Adipocyte (in vitro differentiated cells): ENCODE data around the gene LGR4.

Experiments
- DNase-seq: peaks from one replicate; pipeline ENCODE4 v3.0.0-alpha.2; 2015; ENCODE audit warnings: low read depth
- H3K27me3 ChIP-seq: replicated peaks from 2 replicates; pipeline ENCODE4 v1.7.0; 2013; ENCODE audit warnings: mild to moderate bottlenecking, low read length, moderate library complexity; ENCODE audit not compliant: control insufficient read depth, insufficient read depth
- H3K36me3 ChIP-seq: 2 replicates; pipeline ENCODE4 v1.7.0; 2013; ENCODE audit warnings: low read length, mild to moderate bottlenecking, moderate library complexity; ENCODE audit not compliant: control insufficient read depth, insufficient read depth, severe bottlenecking
- H3K4me1 ChIP-seq: 2 replicates; pipeline ENCODE4 v1.7.0; 2013; ENCODE audit warnings: mild to moderate bottlenecking, low read length, moderate library complexity; ENCODE audit not compliant: control insufficient read depth, insufficient read depth
- H3K4me3 ChIP-seq: 2 replicates; pipeline ENCODE4 v1.7.0; 2013; ENCODE audit warnings: mild to moderate bottlenecking, low read length, moderate library complexity
- H3K9ac ChIP-seq: 2 replicates; pipeline ENCODE4 v1.7.0; 2013; ENCODE audit warnings: mild to moderate bottlenecking, low read length, moderate library complexity
- H3K9me3 ChIP-seq: 2 replicates; pipeline ENCODE4 v1.7.0; 2013; ENCODE audit warnings: mild to moderate bottlenecking, low read length, moderate library complexity; ENCODE audit not compliant: control insufficient read depth

The LGR4 gene

GRCh38 chr11:27481992-27482391 is 9.4 kb upstream of the LGR4 start:
- Histone ChIP-seq H3K4me1 (peaks cover 9% of the 10 kb centered on the region), H3K27me3 (no peaks in the 10 kb centered on the region), H3K9ac (no peak overlapping the region), H3K36me3 (no peaks in the 10 kb centered on the region), H3K4me3 (no peak overlapping the region), H3K9me3 (no peaks in the 10 kb centered on the region)
- DNase-seq = no peak

- Histone ChIP-seq H3K9ac (no peak overlapping the region), H3K4me1 (peaks cover 9% of the 10 kb centered on the region), H3K9me3 (no peaks in the 10 kb centered on the region), H3K27me3 (no peaks in the 10 kb centered on the region), H3K36me3 (no peaks in the 10 kb centered on the region), H3K4me3 (no peak overlapping the region)
- DNase-seq = no peak
Measured at GRCh38 chr11:27477831-27478230, 5.2 kb upstream of the LGR4 start.

GRCh38 chr11:27477243-27477642 is 4.7 kb upstream of the LGR4 start:
- no peaks in the 10 kb centered on the region for H3K27me3 ChIP-seq
- H3K9me3 ChIP-seq = no peaks in the 10 kb centered on the region
- H3K36me3 ChIP-seq = no peaks in the 10 kb centered on the region
- H3K9ac ChIP-seq = no peak overlapping the region
- peaks cover 9% of the 10 kb centered on the region for H3K4me1 ChIP-seq
- DNase-seq = no peak
- no peak overlapping the region for H3K4me3 ChIP-seq

GRCh38 chr11:27475622-27476021 is 3.0 kb upstream of the LGR4 start:
- Histone ChIP-seq H3K4me3 (no peak overlapping the region), H3K9me3 (no peaks in the 10 kb centered on the region), H3K9ac (no peak overlapping the region), H3K4me1 (peaks cover 10% of the 10 kb centered on the region), H3K36me3 (no peaks in the 10 kb centered on the region), H3K27me3 (no peaks in the 10 kb centered on the region)
- no peak for DNase-seq

- Histone ChIP-seq H3K4me1 (peaks cover 35% of the 10 kb centered on the region), H3K36me3 (no peaks in the 10 kb centered on the region), H3K4me3 (peak overlapping the region; percentile 92), H3K9me3 (no peaks in the 10 kb centered on the region), H3K27me3 (no peaks in the 10 kb centered on the region), H3K9ac (peak overlapping the region; percentile 19)
- DNase-seq = peak; percentile 58
Measured at GRCh38 chr11:27473017-27473406, 422 bp upstream of the LGR4 start.

GRCh38 chr11:27471589-27472397 is 797 bp downstream of the LGR4 start:
- no peaks in the 10 kb centered on the region for H3K27me3 ChIP-seq
- H3K9ac ChIP-seq = peak overlapping the region; percentile 88
- H3K4me3 ChIP-seq = peak overlapping the region; percentile 92
- DNase-seq = peak; percentile 59
- no peaks in the 10 kb centered on the region for H3K36me3 ChIP-seq
- H3K9me3 ChIP-seq = no peaks in the 10 kb centered on the region
- H3K4me1 ChIP-seq = peaks cover 36% of the 10 kb centered on the region

- Histone ChIP-seq H3K4me3 (peak overlapping the region; percentile 92), H3K9ac (peak overlapping the region; percentile 87), H3K27me3 (no peaks in the 10 kb centered on the region), H3K4me1 (peaks cover 36% of the 10 kb centered on the region), H3K36me3 (no peaks in the 10 kb centered on the region), H3K9me3 (no peaks in the 10 kb centered on the region)
- DNase-seq = peak; percentile 31
Measured at GRCh38 chr11:27470826-27471588, 1.6 kb downstream of the LGR4 start.

- Histone ChIP-seq H3K4me3 (peak overlapping the region; percentile 92), H3K4me1 (peaks cover 36% of the 10 kb centered on the region), H3K36me3 (no peaks in the 10 kb centered on the region), H3K9ac (no peak overlapping the region), H3K27me3 (no peaks in the 10 kb centered on the region), H3K9me3 (no peaks in the 10 kb centered on the region)
- no peak for DNase-seq
Measured at GRCh38 chr11:27470166-27470565, 2.4 kb downstream of the LGR4 start.

GRCh38 chr11:27468995-27469695 is 3.4 kb downstream of the LGR4 start:
- Histone ChIP-seq H3K9ac (no peak overlapping the region), H3K4me3 (peak overlapping the region; percentile 92), H3K36me3 (no peaks in the 10 kb centered on the region), H3K4me1 (peaks cover 42% of the 10 kb centered on the region), H3K9me3 (no peaks in the 10 kb centered on the region), H3K27me3 (no peaks in the 10 kb centered on the region)
- peak; percentile 42 for DNase-seq

- peak; percentile 64 for DNase-seq
- Histone ChIP-seq H3K4me3 (peak overlapping the region; percentile 92), H3K4me1 (peaks cover 46% of the 10 kb centered on the region), H3K36me3 (no peaks in the 10 kb centered on the region), H3K9me3 (no peaks in the 10 kb centered on the region), H3K9ac (no peak overlapping the region), H3K27me3 (no peaks in the 10 kb centered on the region)
Measured at GRCh38 chr11:27468209-27468994, 4.2 kb downstream of the LGR4 start.
